B cell (primary cell): ENCODE results near the gene RAB22A. TPM values are rescaled to one million over a fixed set of nuclear protein-coding genes. Genes with fewer than 3 reads are reported as not detected.

Experiments used
- ATAC-seq: fragments of 200-7000 bp; cut with Tn5 transposase; one replicate; pipeline ENCODE4 v1.10.0; 2021; ENCODE audit warnings: low read depth, mild to moderate bottlenecking, moderate number of reproducible peaks, moderate library complexity
- CTCF ChIA-PET: fragments of 350-600 bp; sonication (Branson Sonifier 250); formaldehyde crosslinking; loops from one replicate; lab custom pipeline; 2021; ENCODE audit warnings: antibody characterized with exemption, inconsistent platforms; lab: Charles Lee
- POLR2A ChIA-PET: fragments of 350-600 bp; sonication (Branson Sonifier 250); formaldehyde crosslinking; loops from one replicate; lab custom pipeline; 2021; ENCODE audit warnings: antibody characterized with exemption; lab: Charles Lee
- DNase-seq: peaks from one replicate; pipeline ENCODE4 v3.0.0; 2013
- H2AFZ ChIP-seq: 2 replicates; pipeline ENCODE4 v1.6.1; 2012; ENCODE audit warnings: mild to moderate bottlenecking, low read depth, low read length; ENCODE audit not compliant: insufficient read depth, poor library complexity, severe bottlenecking
- H3K27ac ChIP-seq, 2 donors: 1 replicate in 1 of 2; 2 replicates in 1 of 2; pipeline ENCODE4 v1.5.1; 2012 to 2013; ENCODE audit warnings: low read length in 2 of 2, mild to moderate bottlenecking in 2 of 2, moderate library complexity in 1 of 2
- H3K27me3 ChIP-seq, 4 experiments: fragments of 200-600 bp in 1 of 4; sonication (generic) in 1 of 4; replicated peaks in 1 of 4; 1 replicate in 2 of 4; 2 replicates in 2 of 4; pipeline versions ENCODE4 v1.6.1 to v1.7.0; 2013 to 2016; ENCODE audit warnings: low read length in 3 of 4, mild to moderate bottlenecking in 2 of 4, mixed read lengths in 1 of 4, moderate library complexity in 1 of 4; ENCODE audit not compliant: insufficient read depth in 4 of 4, control insufficient read depth in 3 of 4; ENCODE audit errors: control extremely low read depth in 1 of 4
- H3K36me3 ChIP-seq, 2 experiments: replicated peaks in 1 of 2; 1 replicate in 1 of 2; 2 replicates in 1 of 2; pipeline versions ENCODE4 v1.6.1 to v1.7.1; 2013; ENCODE audit warnings: low read length in 1 of 2; ENCODE audit not compliant: insufficient read depth in 2 of 2, control insufficient read depth in 1 of 2; ENCODE audit errors: control extremely low read depth in 1 of 2, extremely low read depth in 1 of 2
- H3K4me1 ChIP-seq, 2 donors: fragments of 200-600 bp in 1 of 2; sonication (generic) in 1 of 2; 1 replicate in 1 of 2; 2 replicates in 1 of 2; pipeline versions ENCODE4 v1.5.1 to v1.6.1; 2013 to 2017; ENCODE audit warnings: low read length in 2 of 2; ENCODE audit not compliant: control insufficient read depth in 2 of 2, insufficient read depth in 2 of 2
- H3K4me2 ChIP-seq: replicated peaks from 2 replicates; pipeline ENCODE3; 2012; ENCODE audit warnings: mild to moderate bottlenecking, low read depth, low read length; ENCODE audit not compliant: poor library complexity, severe bottlenecking
- H3K4me3 ChIP-seq, 5 experiments: fragments of 200-600 bp in 1 of 5; sonication (generic) in 1 of 5; 1 replicate in 3 of 5; 2 replicates in 2 of 5; pipeline versions ENCODE4 v1.5.1 to v1.7.0; 2011 to 2016; ENCODE audit warnings: low read length in 4 of 5, mild to moderate bottlenecking in 4 of 5, low read depth in 2 of 5, control low read depth in 1 of 5, moderate library complexity in 1 of 5; ENCODE audit not compliant: insufficient read depth in 1 of 5; ENCODE audit errors: control extremely low read depth in 1 of 5, extremely low read depth in 1 of 5
- H3K79me2 ChIP-seq: fragments of 200-600 bp; sonication (generic); one replicate; pipeline ENCODE4 v1.6.0; 2016; ENCODE audit warnings: low read length; ENCODE audit not compliant: control insufficient read depth, insufficient read depth
- H3K9ac ChIP-seq: fragments of 200-600 bp; sonication (generic); 2 replicates; pipeline ENCODE4 v1.6.1; 2017; ENCODE audit warnings: mild to moderate bottlenecking, low read length, moderate library complexity
- H3K9me3 ChIP-seq, 3 donors: one replicate each; pipeline versions ENCODE4 v1.6.1 to v1.7.1; 2013; ENCODE audit warnings: low read length in 2 of 3; ENCODE audit not compliant: control insufficient read depth in 2 of 3, insufficient read depth in 1 of 3; ENCODE audit errors: control extremely low read depth in 1 of 3
- H4K20me1 ChIP-seq: 2 replicates; pipeline ENCODE4 v1.6.0; 2012; ENCODE audit warnings: mild to moderate bottlenecking, low read length; ENCODE audit not compliant: insufficient read depth, control insufficient read depth, poor library complexity, severe bottlenecking
- H3K27ac Mint-ChIP-seq: one replicate; pipeline ENCODE4 v1.8.0; 2021; ENCODE audit warnings: mixed read lengths
- H3K27me3 Mint-ChIP-seq: one replicate; pipeline ENCODE4 v1.8.0; 2021; ENCODE audit warnings: mixed read lengths
- H3K4me1 Mint-ChIP-seq: one replicate; pipeline ENCODE4 v1.8.0; 2021; ENCODE audit warnings: mixed read lengths
- H3K4me3 Mint-ChIP-seq: one replicate; pipeline ENCODE4 v1.8.0; 2021; ENCODE audit warnings: mixed read lengths
- H3K9me3 Mint-ChIP-seq: one replicate; pipeline ENCODE4 v1.8.0; 2022; ENCODE audit warnings: mixed read lengths; ENCODE audit not compliant: insufficient read depth
- CTCF ChIP-seq: fragments of 200-600 bp; IDR thresholded peaks from one replicate; pipeline ENCODE4 v1.8.0; 2022; ENCODE audit warnings: antibody characterized with exemption, mild to moderate bottlenecking
- EZH2 ChIP-seq: IDR thresholded peaks from 2 replicates; pipeline ENCODE4 v1.6.1; 2012; ENCODE audit warnings: borderline replicate concordance, low read depth, mild to moderate bottlenecking, moderate library complexity, low read length; ENCODE audit not compliant: insufficient read depth, poor library complexity, severe bottlenecking
- WGBS: methylation state at CpG from one replicate; pipeline ENCODE4 v1.1.5; 2013; ENCODE audit warnings: missing lambda C conversion rate; ENCODE audit not compliant: insufficient coverage; 5-methylcytosine and 5-hydroxymethylcytosine counted together
- intact Hi-C: fragments of 100-400 bp; cut with micrococcal nuclease; formaldehyde crosslinking; loops from one replicate; pipeline ENCODE4 v1.10.0; 2022
- polyA plus RNA-seq: library from polyadenylated mRNA; depleted of rRNA; stranded (reverse); fragments of >200 nt; gene quantifications from 2 replicates; pipeline ENCODE4 v1.2.3, GENCODE V29; 2012
- total RNA-seq, 2 donors: library from RNA; stranded (reverse); fragments of 120-200 nt in 1 of 2; gene quantifications; 1 replicate in 1 of 2; 2 replicates in 1 of 2; pipeline versions ENCODE4 v1.2.3 to v1.2.4, GENCODE V29; 2013 to 2022

The RAB22A gene
- total and polyA plus RNA-seq, 2 donors (not counting 1 experiment from before 2014, with no cell fraction given), result 7.5 to 21.1 TPM

GRCh38 chr20:58268936-58269619 lies 40.4 kb upstream of the RAB22A start:
- DNase-seq (no peak), ATAC-seq (no peak)
- Histone ChIP-seq H3K4me1 (no peaks in the 10 kb centered on the region), H3K4me2 (no peak overlapping the region), H3K4me3 (no peak overlapping the region), H2AFZ (no peak overlapping the region), H3K9ac (no peak overlapping the region), H3K36me3 (peaks cover 0 to 69% of the 10 kb centered on the region in 2 experiments), H3K9me3 (no peaks in the 10 kb centered on the region), H3K27me3 (no peaks in the 10 kb centered on the region), H3K79me2 (peaks cover 26% of the 10 kb centered on the region), H4K20me1 (peaks cover 6% of the 10 kb centered on the region), H3K27ac (no peak overlapping the region)
- Mint-ChIP-seq H3K27ac (no peak overlapping the region), H3K4me3 (no peak overlapping the region), H3K9me3 (no peaks in the 10 kb centered on the region), H3K27me3 (no peaks in the 10 kb centered on the region), H3K4me1 (no peaks in the 10 kb centered on the region)
- POLR2A ChIA-PET, result no interaction called here
- TF ChIP-seq EZH2 (no peak), CTCF (no peak)
- CTCF ChIA-PET, result no interaction called here
- 78% methylated on average over 10 of the region's 13 CpGs for WGBS
- intact Hi-C loops, result no loop called here

GRCh38 chr20:58271606-58272351 lies 37.7 kb upstream of the RAB22A start:
- H2AFZ ChIP-seq, result no peak overlapping the region
- intact Hi-C loops, result no loop called here
- no peaks in the 10 kb centered on the region for H3K27me3 ChIP-seq
- peaks cover 0 to 44% of the 10 kb centered on the region in 2 experiments for H3K36me3 ChIP-seq
- no peak for DNase-seq
- H3K27ac ChIP-seq, result no peak overlapping the region
- no peaks in the 10 kb centered on the region for H3K27me3 Mint-ChIP-seq
- ATAC-seq, result no peak
- no peak overlapping the region for H3K9ac ChIP-seq
- no peaks in the 10 kb centered on the region for H3K4me1 Mint-ChIP-seq
- no peak overlapping the region for H3K4me3 ChIP-seq
- no peaks in the 10 kb centered on the region for H3K4me1 ChIP-seq
- WGBS, result no CpG with 5 or more reads among the region's 9 CpGs
- CTCF ChIA-PET, result interaction anchor here (0.6 kb wide), 1 partner anchor 22 kb away, joined by 4 read pairs; no protein-coding TSS in a partner anchor
- no peaks in the 10 kb centered on the region for H3K9me3 ChIP-seq
- H3K4me3 Mint-ChIP-seq, result no peak overlapping the region
- H4K20me1 ChIP-seq, result no peaks in the 10 kb centered on the region
- POLR2A ChIA-PET, result no interaction called here
- no peak overlapping the region for H3K4me2 ChIP-seq
- no peaks in the 10 kb centered on the region for H3K9me3 Mint-ChIP-seq
- H3K79me2 ChIP-seq, result peaks cover 51% of the 10 kb centered on the region
- no peak overlapping the region for H3K27ac Mint-ChIP-seq
- TF ChIP-seq EZH2, result no peak
- no peak for TF ChIP-seq CTCF
